ENCODE data around the gene C4B.
"Not testable (repeated sequence)": the region's sequence is repeated elsewhere in the genome, so short reads cannot be mapped to it uniquely, and the experiment has no call there.

C4B gene

GRCh38 chr6:32050562-32050961, 36.0 kb downstream of the C4B start:
- in situ Hi-C loops (cut with MboI; ENCODE audit: low sequenced_read_pairs): no loop called here

- in situ Hi-C loops (cut with MboI; ENCODE audit: low sequenced_read_pairs): not testable (repeated sequence)
Observed at GRCh38 chr6:32052626-32053025, 38.0 kb downstream of the C4B start.

GRCh38 chr6:32053314-32053713, 38.7 kb downstream of the C4B start:
- in situ Hi-C loops (cut with MboI; ENCODE audit: low sequenced_read_pairs): not testable (repeated sequence)

GRCh38 chr6:32055756-32056155, 41.2 kb downstream of the C4B start:
- in situ Hi-C loops (cut with MboI; ENCODE audit: low sequenced_read_pairs): not testable (repeated sequence)

GRCh38 chr6:32056254-32056653, 41.7 kb downstream of the C4B start:
- in situ Hi-C loops (cut with MboI; ENCODE audit: low sequenced_read_pairs): no loop called here

GRCh38 chr6:32057966-32058365, 43.4 kb downstream of the C4B start:
- in situ Hi-C loops (cut with MboI; ENCODE audit: low sequenced_read_pairs): no loop called here

GRCh38 chr6:32058511-32058963, 43.9 kb downstream of the C4B start:
- in situ Hi-C loops (cut with MboI; ENCODE audit: low sequenced_read_pairs): no loop called here

GRCh38 chr6:32060966-32061655, 46.5 kb downstream of the C4B start:
- in situ Hi-C loops (cut with MboI; ENCODE audit: low sequenced_read_pairs): no loop called here

GRCh38 chr6:32064706-32065105, 50.1 kb downstream of the C4B start:
- in situ Hi-C loops (cut with MboI; ENCODE audit: low sequenced_read_pairs): no loop called here

- in situ Hi-C loops (cut with MboI; ENCODE audit: low sequenced_read_pairs): not testable (repeated sequence)
Observed at GRCh38 chr6:32067521-32067920, 52.9 kb downstream of the C4B start.

GRCh38 chr6:32068315-32068714, 53.7 kb downstream of the C4B start:
- in situ Hi-C loops (cut with MboI; ENCODE audit: low sequenced_read_pairs): not testable (repeated sequence)

GRCh38 chr6:32068867-32069266, 54.3 kb downstream of the C4B start:
- in situ Hi-C loops (cut with MboI; ENCODE audit: low sequenced_read_pairs): no loop called here

- in situ Hi-C loops (cut with MboI; ENCODE audit: low sequenced_read_pairs): no loop called here
Observed at GRCh38 chr6:32069460-32069859, 54.9 kb downstream of the C4B start.

- in situ Hi-C loops (cut with MboI; ENCODE audit: low sequenced_read_pairs): no loop called here
Observed at GRCh38 chr6:32069878-32070515, 55.4 kb downstream of the C4B start.

GRCh38 chr6:32070814-32071543, 56.4 kb downstream of the C4B start:
- in situ Hi-C loops (cut with MboI; ENCODE audit: low sequenced_read_pairs): no loop called here

- in situ Hi-C loops (cut with MboI; ENCODE audit: low sequenced_read_pairs): no loop called here
Observed at GRCh38 chr6:32073101-32073500, 58.5 kb downstream of the C4B start.

- in situ Hi-C loops (cut with MboI; ENCODE audit: low sequenced_read_pairs): no loop called here
Observed at GRCh38 chr6:32073613-32074012, 59.0 kb downstream of the C4B start.

GRCh38 chr6:32074996-32075532, 60.5 kb downstream of the C4B start:
- in situ Hi-C loops (cut with MboI; ENCODE audit: low sequenced_read_pairs): no loop called here

GRCh38 chr6:32075781-32076180, 61.2 kb downstream of the C4B start:
- in situ Hi-C loops (cut with MboI; ENCODE audit: low sequenced_read_pairs): no loop called here

GRCh38 chr6:32076321-32076809, 61.8 kb downstream of the C4B start:
- in situ Hi-C loops (cut with MboI; ENCODE audit: low sequenced_read_pairs): no loop called here

- in situ Hi-C loops (cut with MboI; ENCODE audit: low sequenced_read_pairs): no loop called here
Observed at GRCh38 chr6:32079566-32080290, 65.1 kb downstream of the C4B start.
